Esophagus muscularis mucosa (tissue), 4 donors: ENCODE data around the gene BRCA1. TPM values are rescaled to one million over a fixed set of nuclear protein-coding genes. Genes with fewer than 3 reads are reported as not detected.

Experiments
- DNase-seq: peaks from one replicate; pipeline ENCODE4 v3.0.0-alpha.2; 2017; ENCODE audit errors: extremely low spot score
- H3K27ac ChIP-seq, 4 donors: fragments of 200-600 bp; sonication (generic); replicated peaks in 1 of 4; 1 replicate in 3 of 4; 2 replicates in 1 of 4; pipeline ENCODE4 v1.5.1; 2016 to 2019; ENCODE audit warnings: mild to moderate bottlenecking in 1 of 4
- H3K27me3 ChIP-seq, 4 donors: fragments of 200-600 bp; sonication (generic); one replicate each; pipeline versions ENCODE4 v1.5.1 to v1.6.0; 2016 to 2019
- H3K36me3 ChIP-seq, 4 donors: fragments of 200-600 bp; sonication (generic); one replicate each; pipeline ENCODE4 v1.5.1; 2016 to 2019
- H3K4me1 ChIP-seq, 4 donors: fragments of 200-600 bp; sonication (generic); one replicate each; pipeline ENCODE4 v1.5.1; 2016 to 2019
- H3K4me3 ChIP-seq, 4 donors: fragments of 200-600 bp; sonication (generic); 1 replicate in 2 of 4; 2 replicates in 2 of 4; pipeline ENCODE4 v1.5.1; 2016 to 2019; ENCODE audit warnings: mild to moderate bottlenecking in 4 of 4, moderate library complexity in 1 of 4
- H3K9me3 ChIP-seq, 4 donors: fragments of 200-600 bp; sonication (generic); 1 replicate in 3 of 4; 2 replicates in 1 of 4; pipeline ENCODE4 v1.5.1; 2016 to 2019
- EP300 ChIP-seq: sonication (generic); formaldehyde crosslinking; IDR thresholded peaks from one replicate; pipeline ENCODE4 v1.6.1; 2017; ENCODE audit warnings: antibody characterized with exemption
- POLR2A ChIP-seq: fragments of 450-650 bp; IDR thresholded peaks from one replicate; pipeline ENCODE4 v1.6.1; 2017; ENCODE audit warnings: antibody characterized with exemption, moderate library complexity, mild to moderate bottlenecking, low read depth
- POLR2AphosphoS5 ChIP-seq, 2 donors: sonication (generic); formaldehyde crosslinking; IDR thresholded peaks; one replicate each; pipeline ENCODE4 v1.6.1; 2017; ENCODE audit warnings: antibody characterized with exemption in 2 of 2
- WGBS: methylation state at CpG from one replicate; pipeline ENCODE4 v1.1.5; 2018; 5-methylcytosine and 5-hydroxymethylcytosine counted together
- intact Hi-C: fragments of 100-400 bp; cut with DNase I; formaldehyde crosslinking; loops from one replicate; pipeline ENCODE4 v1.15.1; 2023
- total RNA-seq, 4 donors: library from RNA; depleted of rRNA; stranded (reverse); fragments of >200 nt; gene quantifications; one replicate each; pipeline versions ENCODE4 v1.1.0 to v1.2.1, GENCODE V29; 2016
- TF ChIP-seq, protein P1 (sequence below), 3 experiments: fragments of 200-600 bp in 2 of 3; fragments of 450-650 bp in 1 of 3; sonication (generic) in 2 of 3; IDR thresholded peaks; one replicate each; pipeline ENCODE4 v1.5.1; 2017 to 2019; ENCODE audit warnings: antibody characterized with exemption in 3 of 3, mild to moderate bottlenecking in 2 of 3, moderate library complexity in 1 of 3

BRCA1 gene
- total RNA-seq, 4 donors from 2014 or later, result 3.1 to 7.6 (median 4.7) TPM

DNA sequence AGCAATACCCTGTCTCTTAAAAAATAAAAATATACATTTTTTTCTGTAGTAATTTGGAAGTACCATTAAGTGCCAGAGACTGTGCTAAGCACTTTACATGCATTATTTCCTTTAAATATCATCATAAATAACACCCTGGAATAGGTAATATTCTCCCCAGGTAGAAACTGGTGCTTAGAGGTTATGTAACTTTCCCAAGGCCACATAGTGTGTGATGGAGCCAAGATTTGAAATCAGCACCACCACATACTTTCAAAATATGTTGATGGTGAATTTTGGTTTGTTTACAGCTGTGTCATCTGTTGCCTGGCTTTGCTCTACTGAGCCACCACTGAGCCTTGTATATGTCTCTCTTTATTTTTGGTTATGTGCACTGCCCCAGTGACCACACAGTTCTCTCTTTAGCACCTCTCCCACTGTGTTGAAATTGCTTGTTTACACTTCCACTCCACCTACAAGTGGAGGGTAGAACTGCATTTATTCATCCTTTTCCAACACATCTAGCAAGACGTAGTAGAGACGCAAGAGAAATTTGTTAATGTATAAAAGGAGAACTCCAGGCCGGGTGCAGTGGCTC is 26.8 kb upstream of the BRCA1 start:
- WGBS, result 97% methylated on average over 3 of the region's 3 CpGs
- no peak for DNase-seq
- no peak overlapping the region for H3K4me3 ChIP-seq
- intact Hi-C loops, result no loop called here
- peaks cover 0 to 25% (median 10%) of the 10 kb centered on the region in 4 donors for H3K36me3 ChIP-seq
- H3K27me3 ChIP-seq, result no peaks in the 10 kb centered on the region
- no peaks in the 10 kb centered on the region for H3K4me1 ChIP-seq
- no peak overlapping the region for H3K27ac ChIP-seq
- H3K9me3 ChIP-seq, result no peaks in the 10 kb centered on the region
- TF ChIP-seq POLR2A (no peak), POLR2AphosphoS5 (IDR thresholded peaks at IDR 0.05) (no peak), EP300 (no peak)
- TF ChIP-seq, protein P1, sequence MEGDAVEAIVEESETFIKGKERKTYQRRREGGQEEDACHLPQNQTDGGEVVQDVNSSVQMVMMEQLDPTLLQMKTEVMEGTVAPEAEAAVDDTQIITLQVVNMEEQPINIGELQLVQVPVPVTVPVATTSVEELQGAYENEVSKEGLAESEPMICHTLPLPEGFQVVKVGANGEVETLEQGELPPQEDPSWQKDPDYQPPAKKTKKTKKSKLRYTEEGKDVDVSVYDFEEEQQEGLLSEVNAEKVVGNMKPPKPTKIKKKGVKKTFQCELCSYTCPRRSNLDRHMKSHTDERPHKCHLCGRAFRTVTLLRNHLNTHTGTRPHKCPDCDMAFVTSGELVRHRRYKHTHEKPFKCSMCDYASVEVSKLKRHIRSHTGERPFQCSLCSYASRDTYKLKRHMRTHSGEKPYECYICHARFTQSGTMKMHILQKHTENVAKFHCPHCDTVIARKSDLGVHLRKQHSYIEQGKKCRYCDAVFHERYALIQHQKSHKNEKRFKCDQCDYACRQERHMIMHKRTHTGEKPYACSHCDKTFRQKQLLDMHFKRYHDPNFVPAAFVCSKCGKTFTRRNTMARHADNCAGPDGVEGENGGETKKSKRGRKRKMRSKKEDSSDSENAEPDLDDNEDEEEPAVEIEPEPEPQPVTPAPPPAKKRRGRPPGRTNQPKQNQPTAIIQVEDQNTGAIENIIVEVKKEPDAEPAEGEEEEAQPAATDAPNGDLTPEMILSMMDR (IDR thresholded peaks at IDR 0.05), result no peak

GRCh38 chr17:43146649-43147048 is 21.5 kb upstream of the BRCA1 start:
- no peaks in the 10 kb centered on the region for H3K9me3 ChIP-seq
- intact Hi-C loops, result no loop called here
- H3K4me3 ChIP-seq, result no peak overlapping the region
- no peak for TF ChIP-seq EP300
- TF ChIP-seq, protein P1 (IDR thresholded peaks at IDR 0.05), result no peak
- TF ChIP-seq POLR2A, result no peak
- TF ChIP-seq POLR2AphosphoS5 (IDR thresholded peaks at IDR 0.05), result no peak
- 90% methylated on average over 4 of the region's 4 CpGs for WGBS
- no peak for DNase-seq
- no peaks in the 10 kb centered on the region for H3K4me1 ChIP-seq
- H3K36me3 ChIP-seq, result peaks cover 0 to 35% (median 9%) of the 10 kb centered on the region in 4 donors
- H3K27ac ChIP-seq, result no peak overlapping the region
- H3K27me3 ChIP-seq, result no peaks in the 10 kb centered on the region

DNA sequence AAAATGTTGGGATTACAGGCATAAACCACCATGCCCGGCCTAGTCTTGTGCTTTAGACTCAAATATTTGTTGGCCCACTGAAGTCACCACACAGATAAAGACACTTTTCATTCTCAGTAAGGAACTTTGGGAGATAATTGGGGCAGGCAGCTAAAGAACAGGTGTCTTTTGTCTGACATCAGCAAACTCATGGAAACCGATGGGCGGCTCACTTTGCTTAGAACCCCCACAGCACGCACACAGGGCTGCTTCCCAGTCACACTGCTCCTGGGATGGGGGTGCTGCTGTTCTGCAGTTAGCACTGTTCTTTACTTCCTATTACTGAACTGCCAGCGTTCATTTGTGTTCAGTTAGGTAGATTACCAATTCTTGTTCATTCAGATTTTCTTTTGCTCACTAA is 18.0 kb upstream of the BRCA1 start:
- Histone ChIP-seq H3K27me3 (no peaks in the 10 kb centered on the region), H3K4me3 (no peak overlapping the region), H3K36me3 (peaks cover 0 to 46% (median 9%) of the 10 kb centered on the region in 4 donors), H3K27ac (no peak overlapping the region), H3K4me1 (no peaks in the 10 kb centered on the region), H3K9me3 (no peaks in the 10 kb centered on the region)
- intact Hi-C loops, result no loop called here
- 78% methylated on average over 5 of the region's 5 CpGs for WGBS
- no peak for DNase-seq
- TF ChIP-seq POLR2AphosphoS5 (IDR thresholded peaks at IDR 0.05), result no peak
- TF ChIP-seq EP300, result no peak
- no peak for TF ChIP-seq POLR2A
- TF ChIP-seq, protein P1 (IDR thresholded peaks at IDR 0.05), result no peak

DNA sequence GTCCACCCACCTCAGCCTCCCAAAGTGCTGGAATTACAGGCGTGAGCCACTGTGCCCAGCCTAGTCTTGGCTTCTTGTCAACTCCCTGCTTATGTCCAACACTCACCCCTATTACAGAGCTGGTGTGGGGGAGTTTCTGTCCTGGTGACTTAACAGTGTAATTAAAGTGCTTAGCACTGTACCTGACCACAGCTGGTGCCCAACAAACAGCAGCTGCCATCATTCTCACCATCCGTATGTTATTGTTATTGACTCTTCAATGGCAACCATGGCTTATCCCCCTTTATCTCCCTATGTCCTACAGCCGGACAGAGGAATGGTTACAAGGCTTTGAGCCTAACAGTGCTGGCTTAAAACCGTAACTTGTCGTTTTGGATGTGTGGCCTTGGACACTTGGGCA is 17.0 kb upstream of the BRCA1 start:
- Histone ChIP-seq H3K27me3 (no peaks in the 10 kb centered on the region), H3K36me3 (peaks cover 0 to 38% (median 9%) of the 10 kb centered on the region in 4 donors), H3K4me3 (no peak overlapping the region), H3K9me3 (no peaks in the 10 kb centered on the region), H3K27ac (no peak overlapping the region), H3K4me1 (no peaks in the 10 kb centered on the region)
- 92% methylated on average over 5 of the region's 5 CpGs for WGBS
- TF ChIP-seq EP300 (no peak), POLR2A (no peak), POLR2AphosphoS5 (IDR thresholded peaks at IDR 0.05) (no peak)
- TF ChIP-seq, protein P1 (IDR thresholded peaks at IDR 0.05), result no peak
- DNase-seq, result no peak
- intact Hi-C loops, result no loop called here
